Activated CD4-positive, alpha-beta T cell treated with anti-CD3 and anti-CD28 coated beads, Interleukin-2, Interleukin-4, amounts not matched to agents 100 ng/mL and 50 ng/mL, durations not matched to agents 16 hours and 8 hours (primary cell): ENCODE results near the gene AOC2.
"Not testable (repeated sequence)": the region's sequence is repeated elsewhere in the genome, so short reads cannot be mapped to it uniquely, and the experiment has no call there.

ENCODE experiments used
- DNase-seq: peaks from one replicate; pipeline ENCODE4 v3.0.0-alpha.2; 2020; ENCODE audit warnings: low spot score

Gene AOC2

GRCh38 chr17:42853968-42854790, 9.8 kb downstream of the AOC2 start:
- DNase-seq, result no peak

- DNase-seq, result no peak
Observed at GRCh38 chr17:42855048-42855596, 10.7 kb downstream of the AOC2 start.

- DNase-seq, result not testable (repeated sequence)
Observed at GRCh38 chr17:42856093-42856492, 11.7 kb downstream of the AOC2 start.

- DNase-seq, result not testable (repeated sequence)
Observed at GRCh38 chr17:42856516-42856915, 12.1 kb downstream of the AOC2 start.

GRCh38 chr17:42857389-42857788, 13.0 kb downstream of the AOC2 start:
- no peak for DNase-seq

- no peak for DNase-seq
Observed at GRCh38 chr17:42865638-42866094, 21.3 kb downstream of the AOC2 start.

GRCh38 chr17:42866216-42866615, 21.8 kb downstream of the AOC2 start:
- DNase-seq, result no peak

GRCh38 chr17:42866631-42867575, 22.5 kb downstream of the AOC2 start:
- no peak for DNase-seq

- not testable (repeated sequence) for DNase-seq
Observed at GRCh38 chr17:42867694-42868261, 23.4 kb downstream of the AOC2 start.

- DNase-seq, result no peak
Observed at GRCh38 chr17:42868338-42868737, 24.0 kb downstream of the AOC2 start.

GRCh38 chr17:42871647-42872046, 27.3 kb downstream of the AOC2 start:
- no peak for DNase-seq

- DNase-seq, result no peak
Observed at GRCh38 chr17:42872251-42872965, 28.0 kb downstream of the AOC2 start.

GRCh38 chr17:42873315-42873714, 28.9 kb downstream of the AOC2 start:
- no peak for DNase-seq

GRCh38 chr17:42873932-42874695, 29.7 kb downstream of the AOC2 start:
- not testable (repeated sequence) for DNase-seq

- DNase-seq, result no peak
Observed at GRCh38 chr17:42877037-42877436, 32.7 kb downstream of the AOC2 start.

- no peak for DNase-seq
Observed at GRCh38 chr17:42878123-42878880, 33.9 kb downstream of the AOC2 start.

- no peak for DNase-seq
Observed at GRCh38 chr17:42878924-42879595, 34.7 kb downstream of the AOC2 start.

- no peak for DNase-seq
Observed at GRCh38 chr17:42879596-42879985, 35.2 kb downstream of the AOC2 start.

GRCh38 chr17:42880776-42881310, 36.5 kb downstream of the AOC2 start:
- DNase-seq, result no peak
